CD4-positive, alpha-beta T cell treated with Interleukin-10 for 1 hour (primary cell): ENCODE measurements around the gene PLEKHO1.

ENCODE experiments used
- DNase-seq: peaks from one replicate; pipeline ENCODE4 v3.0.0-alpha.2; 2020

The PLEKHO1 gene

GRCh38 chr1:150150133-150151021 lies 661 bp downstream of the PLEKHO1 start:
- no peak for DNase-seq

DNA sequence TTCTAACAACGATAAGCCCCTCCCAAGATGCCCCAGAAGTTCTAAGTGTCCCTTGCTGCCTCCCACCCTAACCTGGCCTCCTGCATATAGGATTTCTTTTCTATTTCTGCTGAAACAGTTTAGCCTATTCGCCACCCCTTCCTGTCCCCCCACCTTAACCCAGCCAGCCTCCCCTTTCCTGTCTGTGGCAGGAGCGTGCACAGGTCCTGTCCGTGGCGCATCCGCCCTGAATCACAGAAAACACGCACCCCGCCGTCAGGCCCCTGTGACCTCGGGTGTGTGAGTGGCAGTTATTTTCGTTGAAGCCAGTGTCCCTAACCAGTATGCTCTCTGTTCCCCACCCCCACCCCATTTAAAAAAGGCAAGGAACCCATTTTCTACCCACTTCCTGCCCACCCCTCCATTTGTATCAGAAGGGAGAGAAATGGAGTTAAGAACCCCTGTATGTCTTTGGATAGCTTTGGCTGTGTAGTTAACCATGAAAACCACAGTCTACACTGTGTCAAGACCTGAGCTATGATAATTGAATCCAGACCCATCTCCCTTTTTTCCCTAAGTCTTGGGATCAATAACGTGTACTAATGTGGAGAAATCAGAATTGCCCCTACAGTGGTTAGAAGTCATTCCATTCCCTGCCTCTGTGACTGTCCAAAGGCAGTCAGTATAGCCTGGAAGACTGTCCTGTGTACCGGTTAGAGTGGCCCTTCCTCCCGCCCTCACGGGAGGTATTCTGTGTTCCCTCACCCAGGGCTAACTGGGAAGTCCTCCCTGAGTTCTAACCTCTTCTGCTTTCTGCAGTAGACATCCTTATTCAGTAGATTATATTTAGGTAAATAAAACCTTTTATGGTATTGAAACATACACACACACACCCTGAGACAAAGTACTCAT lies 1.8 kb downstream of the PLEKHO1 start:
- DNase-seq, result peak; percentile 82

DNA sequence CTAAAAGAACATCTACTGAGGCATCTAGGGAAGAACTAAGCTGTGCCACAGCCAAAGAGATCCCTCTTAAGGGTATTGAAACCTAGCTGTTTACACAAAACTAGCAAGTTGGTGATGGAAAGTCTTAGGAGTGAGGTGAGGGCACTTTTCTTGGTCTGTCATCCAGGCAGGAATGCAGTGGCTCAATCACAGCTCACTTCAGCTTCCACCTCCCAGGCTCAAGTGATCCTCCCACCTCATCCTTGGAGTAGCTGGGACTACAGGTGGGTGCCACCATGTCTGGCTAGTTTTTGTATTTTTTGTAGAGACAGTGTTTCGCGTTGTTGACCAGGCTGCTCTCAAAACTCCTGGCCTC lies 2.4 kb downstream of the PLEKHO1 start:
- DNase-seq, result no peak

- no peak for DNase-seq
Observed at GRCh38 chr1:150152772-150153456, 3.2 kb downstream of the PLEKHO1 start.

DNA sequence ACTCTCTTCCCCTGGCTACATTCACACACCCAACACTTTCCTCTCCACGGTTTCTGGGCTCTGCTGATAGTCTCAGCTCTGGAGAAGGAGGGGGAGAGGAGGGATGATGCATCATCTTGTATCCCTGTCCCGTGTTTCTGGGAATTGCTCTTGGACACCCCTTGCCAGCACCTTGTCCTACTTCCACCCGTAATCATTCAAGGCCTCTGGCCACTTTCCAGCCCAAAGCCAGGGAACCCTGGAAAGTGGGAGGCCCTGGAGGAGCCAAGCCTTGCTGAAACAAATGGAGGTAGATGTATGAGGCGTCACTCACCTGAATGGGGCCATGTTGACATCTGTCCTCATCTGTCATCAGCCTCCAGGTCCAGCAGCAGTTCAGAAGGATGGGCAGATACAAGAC lies 4.4 kb downstream of the PLEKHO1 start:
- no peak for DNase-seq

GRCh38 chr1:150155413-150156071 lies 5.8 kb downstream of the PLEKHO1 start:
- no peak for DNase-seq

DNA sequence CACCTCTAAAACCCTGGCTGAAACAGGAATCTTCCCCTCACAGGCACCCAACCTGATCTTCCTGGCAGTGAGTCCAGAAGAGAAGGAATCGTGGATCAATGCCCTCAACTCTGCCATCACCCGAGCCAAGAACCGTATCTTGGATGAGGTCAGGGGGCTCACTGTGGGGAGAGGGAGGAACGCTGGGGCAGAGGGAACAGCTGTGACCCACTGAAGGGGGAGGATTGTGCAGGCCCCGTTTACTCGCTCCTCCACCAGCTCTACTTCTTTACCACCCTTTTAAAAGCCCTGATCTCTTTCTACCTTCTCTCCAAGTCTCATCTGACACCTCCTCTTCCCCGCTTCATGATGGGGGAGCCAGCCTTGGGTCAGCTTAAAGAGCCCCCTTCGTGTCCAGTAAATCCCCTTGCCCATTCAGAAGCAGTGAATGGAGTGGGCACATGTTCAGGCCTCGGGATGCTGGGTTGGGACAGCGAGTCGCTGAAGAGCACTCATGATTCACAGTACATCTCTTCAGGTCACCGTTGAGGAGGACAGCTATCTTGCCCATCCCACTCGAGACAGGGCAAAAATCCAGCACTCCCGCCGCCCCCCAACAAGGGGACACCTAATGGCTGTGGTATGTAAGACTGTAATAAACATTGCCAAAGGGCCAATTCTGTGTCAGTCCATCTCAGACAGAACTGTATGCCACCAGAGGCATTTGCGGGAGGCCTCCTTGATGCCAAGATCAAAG lies 7.3 kb downstream of the PLEKHO1 start:
- no peak for DNase-seq

GRCh38 chr1:150159550-150159949 lies 9.8 kb downstream of the PLEKHO1 start:
- no peak for DNase-seq

DNA sequence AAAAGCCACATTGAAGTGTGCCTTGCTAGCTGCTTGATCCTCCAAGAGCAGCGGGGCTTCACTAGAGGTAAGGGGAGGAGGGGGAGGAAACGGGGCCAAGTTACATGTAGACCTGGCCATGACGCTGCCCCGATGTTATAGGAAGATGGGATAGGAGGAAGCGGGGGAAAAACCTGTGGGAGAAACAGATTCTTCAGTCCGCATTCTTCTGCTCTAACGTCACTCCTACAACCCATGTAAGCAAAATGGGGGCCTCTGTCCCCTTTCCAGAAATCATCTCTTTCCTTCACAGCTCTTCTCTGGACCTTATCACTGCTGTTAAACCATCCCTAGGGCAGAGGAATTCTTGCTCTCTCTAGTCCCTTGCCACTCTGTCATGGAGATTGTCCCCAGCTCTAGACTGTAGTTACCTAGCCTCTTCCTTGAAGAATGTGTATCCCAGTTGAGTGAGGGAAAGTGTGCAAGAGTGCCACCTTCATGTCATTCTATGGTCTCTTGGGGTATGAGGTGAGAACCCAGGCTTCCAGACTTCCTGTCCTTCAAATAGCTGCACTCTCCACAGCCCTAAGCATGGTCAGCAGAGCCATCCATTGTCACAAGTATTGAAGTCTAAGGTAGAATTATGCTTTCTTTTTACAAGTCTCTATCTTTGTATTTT lies 11.4 kb downstream of the PLEKHO1 start:
- DNase-seq, result no peak

DNA sequence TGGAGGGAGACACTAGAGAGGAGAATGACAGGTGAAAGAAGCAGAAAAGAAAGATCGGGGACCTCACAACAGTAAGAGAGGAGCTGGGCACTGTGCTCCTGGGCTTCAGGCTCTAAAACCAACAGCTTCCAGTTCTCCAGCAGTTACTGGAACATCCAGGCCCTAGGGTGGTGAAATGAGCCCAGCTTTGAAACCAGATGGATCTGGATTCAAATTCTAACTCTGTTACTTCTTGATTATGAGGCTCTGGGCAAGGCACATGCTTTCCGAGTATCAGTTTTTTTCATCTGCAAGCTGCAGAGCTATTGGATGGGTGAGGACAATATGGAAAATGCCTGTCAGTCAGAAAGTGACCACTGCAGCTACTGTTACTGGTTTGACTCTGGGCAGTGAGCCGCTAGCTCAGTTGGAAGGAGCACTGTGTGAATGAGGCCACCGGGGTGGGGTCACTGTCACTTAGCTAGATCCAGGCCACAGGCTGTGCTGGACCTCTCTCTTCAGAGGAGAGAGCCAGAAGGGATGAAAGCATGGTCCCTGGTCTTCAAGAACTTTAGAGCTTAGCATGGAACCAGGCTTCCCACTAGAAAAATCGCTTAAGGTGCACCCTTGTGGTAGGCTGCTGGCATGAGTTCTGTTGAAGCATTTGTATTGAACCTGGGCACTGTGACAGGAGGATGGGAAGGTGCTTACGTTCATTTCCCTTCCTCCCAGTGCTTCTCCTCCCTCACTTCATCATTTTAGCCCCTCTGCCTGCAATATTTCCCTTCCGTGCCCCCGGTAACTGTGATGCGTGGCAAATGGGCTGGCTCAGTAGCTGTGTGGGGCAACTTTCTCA lies 12.2 kb downstream of the PLEKHO1 start:
- DNase-seq, result no peak

DNA sequence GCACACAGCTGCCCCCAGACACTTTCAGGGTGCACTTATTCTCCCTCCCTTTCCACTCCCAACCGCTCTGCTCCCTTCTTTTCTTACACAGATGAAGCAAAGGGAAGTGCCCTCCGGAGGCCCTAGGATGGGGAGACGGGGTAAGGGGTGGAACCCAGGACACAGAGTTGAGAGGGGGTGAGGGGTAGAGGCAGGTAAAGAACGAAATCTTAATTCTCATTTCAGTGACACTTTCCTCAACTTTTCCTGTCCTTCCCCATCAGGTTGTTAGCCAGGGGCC lies 12.8 kb downstream of the PLEKHO1 start:
- DNase-seq, result no peak

DNA sequence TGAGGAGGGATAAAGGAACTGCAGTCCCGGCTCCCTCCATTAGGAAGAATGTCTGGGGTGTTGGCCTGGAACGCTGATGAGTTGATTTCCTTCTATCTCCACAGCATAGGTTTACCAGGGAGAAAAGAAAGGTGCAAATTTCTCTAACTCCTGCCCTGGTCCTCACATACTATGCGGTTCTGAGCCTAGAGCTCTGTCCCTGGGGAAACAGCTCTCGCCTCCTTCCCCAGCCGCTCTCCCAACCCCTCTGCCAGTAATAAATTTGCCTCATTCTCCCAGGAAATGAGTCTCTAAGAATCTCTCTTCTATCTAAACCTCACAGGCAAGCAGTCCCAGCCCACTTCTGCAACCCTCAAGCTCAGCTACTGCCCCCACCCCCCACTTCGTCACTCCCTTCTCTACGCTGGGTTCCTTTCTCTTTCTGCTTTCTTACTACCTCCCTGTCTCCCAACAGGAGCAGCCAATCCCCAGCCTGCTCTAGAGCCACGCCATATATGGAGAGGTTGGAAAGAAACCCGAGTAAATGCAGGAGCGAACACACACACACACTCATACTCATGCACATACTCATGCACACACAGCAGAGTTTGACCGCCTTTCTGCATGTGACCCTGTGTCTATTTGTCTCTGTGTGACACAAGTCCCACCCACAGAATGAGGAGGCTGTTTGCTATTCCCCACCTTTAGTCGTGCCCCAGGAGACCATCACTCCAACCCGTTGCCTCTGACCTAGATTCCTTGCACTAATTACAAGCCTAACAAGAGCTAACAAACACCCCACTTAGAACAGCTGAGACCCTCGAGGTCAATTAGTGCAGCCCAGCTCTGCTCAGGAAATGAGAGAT lies 13.4 kb downstream of the PLEKHO1 start:
- no peak for DNase-seq

DNA sequence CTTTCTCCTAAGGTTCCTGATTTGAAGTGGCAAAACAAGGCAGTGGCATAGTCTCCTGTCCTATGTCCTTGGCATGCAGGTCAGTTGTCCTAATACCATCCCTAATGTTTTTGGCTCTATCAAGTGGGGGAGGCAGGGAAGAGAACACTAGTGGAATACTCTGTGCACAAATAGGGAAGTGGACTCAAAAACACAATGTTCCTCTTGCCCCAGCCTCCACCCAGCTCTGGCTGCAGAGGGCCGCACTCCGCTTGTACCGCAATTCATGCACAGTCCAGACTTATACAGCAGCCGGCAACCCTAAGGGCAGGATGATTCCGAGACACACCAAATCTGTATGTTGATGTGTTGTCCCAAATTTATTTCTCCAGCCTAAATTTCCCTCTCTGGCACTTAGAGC lies 14.5 kb downstream of the PLEKHO1 start:
- no peak for DNase-seq

- no peak for DNase-seq
Observed at GRCh38 chr1:150164779-150165178, 15.1 kb downstream of the PLEKHO1 start.

- DNase-seq, result peak; percentile 62
Observed at GRCh38 chr1:150165622-150166612, 16.2 kb downstream of the PLEKHO1 start.

- DNase-seq, result peak; percentile 62
Observed at GRCh38 chr1:150168960-150169601, 19.4 kb downstream of the PLEKHO1 start.

DNA sequence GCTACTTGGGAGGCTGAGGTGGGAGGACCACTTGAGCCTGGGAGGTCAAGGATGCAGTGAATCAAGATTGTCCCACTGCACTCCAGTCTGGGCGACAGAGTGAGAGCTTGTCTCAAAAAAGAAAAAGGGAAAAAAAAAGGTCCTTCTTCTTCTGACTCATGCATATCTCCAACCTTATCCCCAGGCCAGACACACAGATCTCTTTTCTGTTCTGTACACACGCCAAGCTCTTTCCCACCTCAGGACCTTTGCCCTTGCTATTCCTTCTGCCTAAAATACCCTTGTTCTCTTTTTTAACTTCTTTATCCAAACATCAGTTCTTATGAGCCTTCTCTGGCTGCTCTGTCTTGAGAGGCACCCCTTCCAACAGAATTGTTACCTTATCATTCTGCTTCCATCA lies 22.1 kb downstream of the PLEKHO1 start:
- DNase-seq, result no peak

GRCh38 chr1:150173141-150173585 lies 23.4 kb downstream of the PLEKHO1 start:
- no peak for DNase-seq
